Measurements from ENCODE around the gene JPH4.
"Not testable (repeated sequence)": the region's sequence is repeated elsewhere in the genome, so short reads cannot be mapped to it uniquely, and the experiment has no call there.

The JPH4 gene
- 0 to 0.04 reads per million in 2 experiments for total RNA-seq

GRCh38 chr14:23578560-23579310, at the start of gene JPH4:
Gene JPH4, minus strand, starts transcription at chr14:23578790. Its CDS starts 1,337 bp downstream, at chr14:23577453.
- DNase-seq (ENCODE audit: low read depth): no peak

- DNase-seq (ENCODE audit: low read depth): no peak
These were observed 49.4 kb upstream of the JPH4 start for GRCh38 chr14:23627961-23628360.

- DNase-seq (ENCODE audit: low read depth): no peak
These were observed 48.4 kb upstream of the JPH4 start for GRCh38 chr14:23626946-23627345.

GRCh38 chr14:23624830-23625404, 46.3 kb upstream of the JPH4 start:
- DNase-seq (ENCODE audit: low read depth): no peak

GRCh38 chr14:23623962-23624361, 45.4 kb upstream of the JPH4 start:
- no peak for DNase-seq (ENCODE audit: low read depth)

- DNase-seq (ENCODE audit: low read depth): no peak
These were observed 44.4 kb upstream of the JPH4 start for GRCh38 chr14:23622990-23623389.

- no peak for DNase-seq (ENCODE audit: low read depth)
These were observed 43.5 kb upstream of the JPH4 start for GRCh38 chr14:23621932-23622730.

- no peak for DNase-seq (ENCODE audit: low read depth)
These were observed 42.8 kb upstream of the JPH4 start for GRCh38 chr14:23621204-23621931.

GRCh38 chr14:23620177-23620702, 41.6 kb upstream of the JPH4 start:
- no peak for DNase-seq (ENCODE audit: low read depth)

- DNase-seq (ENCODE audit: low read depth): no peak
These were observed 39.9 kb upstream of the JPH4 start for GRCh38 chr14:23618415-23618988.

GRCh38 chr14:23617539-23617938, 38.9 kb upstream of the JPH4 start:
- DNase-seq (ENCODE audit: low read depth): no peak

GRCh38 chr14:23615856-23616255, 37.3 kb upstream of the JPH4 start:
- no peak for DNase-seq (ENCODE audit: low read depth)

GRCh38 chr14:23614395-23614828, 35.8 kb upstream of the JPH4 start:
- DNase-seq (ENCODE audit: low read depth): no peak

- DNase-seq (ENCODE audit: low read depth): no peak
These were observed 34.9 kb upstream of the JPH4 start for GRCh38 chr14:23613242-23614070.

- DNase-seq (ENCODE audit: low read depth): no peak
These were observed 34.2 kb upstream of the JPH4 start for GRCh38 chr14:23612802-23613201.

- no peak for DNase-seq (ENCODE audit: low read depth)
These were observed 33.8 kb upstream of the JPH4 start for GRCh38 chr14:23612354-23612732.

- DNase-seq (ENCODE audit: low read depth): no peak
These were observed 32.3 kb upstream of the JPH4 start for GRCh38 chr14:23610815-23611289.

GRCh38 chr14:23610090-23610814, 31.7 kb upstream of the JPH4 start:
- no peak for DNase-seq (ENCODE audit: low read depth)

GRCh38 chr14:23609411-23610089, 31.0 kb upstream of the JPH4 start:
- not testable (repeated sequence) for DNase-seq (ENCODE audit: low read depth)

All from T follicular helper cell (primary cell).